ENCODE measurements around the gene HOXC13.

Gene HOXC13

DNA sequence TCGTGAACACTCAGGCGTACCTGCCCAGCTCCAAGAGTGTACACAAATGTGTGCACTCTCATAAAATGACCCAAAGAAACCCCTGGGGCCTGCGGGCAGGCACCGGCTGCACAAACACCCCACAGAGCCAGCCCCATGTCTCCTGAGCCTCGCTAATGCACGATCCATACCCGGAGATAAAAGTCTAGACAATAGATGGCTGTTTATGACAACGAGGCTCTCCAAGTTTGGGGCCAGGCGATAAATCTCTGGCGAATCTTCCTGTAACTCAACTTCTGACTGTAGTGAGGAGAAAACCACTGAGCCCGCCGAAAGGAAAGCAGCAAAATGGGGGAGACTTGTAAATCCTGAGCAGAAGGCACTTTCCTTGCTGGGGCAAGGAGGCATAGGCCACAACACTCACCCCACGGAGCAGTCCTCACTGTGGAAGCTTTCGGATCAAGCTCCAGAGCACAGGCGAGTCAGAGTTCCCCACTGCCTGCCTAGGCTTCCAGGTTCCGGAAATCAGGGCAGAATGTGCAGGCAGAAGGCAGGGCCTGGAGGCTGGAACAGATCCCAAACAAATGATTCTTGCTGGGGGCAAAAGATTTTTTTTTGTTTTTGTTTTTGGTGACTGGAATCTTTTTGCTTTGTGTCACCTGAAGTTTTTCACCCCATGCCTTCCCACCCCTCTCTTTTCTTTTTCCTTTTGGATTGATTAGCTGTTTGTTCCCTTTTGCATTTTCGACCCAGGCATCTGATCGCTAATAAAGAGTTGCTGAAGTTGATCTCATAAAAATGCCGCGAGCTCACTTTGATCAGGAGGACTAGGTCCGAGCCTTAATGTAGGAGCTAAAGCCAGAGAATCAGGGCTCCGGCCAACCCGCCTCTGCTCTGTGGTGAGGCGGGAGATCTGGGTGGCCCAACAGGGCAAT lies 29.8 kb downstream of the HOXC13 start:
- H3K4me3 ChIP-seq (ENCODE audit: low read depth, low read length) = no peak overlapping the region
- TF ChIP-seq, protein P1, sequence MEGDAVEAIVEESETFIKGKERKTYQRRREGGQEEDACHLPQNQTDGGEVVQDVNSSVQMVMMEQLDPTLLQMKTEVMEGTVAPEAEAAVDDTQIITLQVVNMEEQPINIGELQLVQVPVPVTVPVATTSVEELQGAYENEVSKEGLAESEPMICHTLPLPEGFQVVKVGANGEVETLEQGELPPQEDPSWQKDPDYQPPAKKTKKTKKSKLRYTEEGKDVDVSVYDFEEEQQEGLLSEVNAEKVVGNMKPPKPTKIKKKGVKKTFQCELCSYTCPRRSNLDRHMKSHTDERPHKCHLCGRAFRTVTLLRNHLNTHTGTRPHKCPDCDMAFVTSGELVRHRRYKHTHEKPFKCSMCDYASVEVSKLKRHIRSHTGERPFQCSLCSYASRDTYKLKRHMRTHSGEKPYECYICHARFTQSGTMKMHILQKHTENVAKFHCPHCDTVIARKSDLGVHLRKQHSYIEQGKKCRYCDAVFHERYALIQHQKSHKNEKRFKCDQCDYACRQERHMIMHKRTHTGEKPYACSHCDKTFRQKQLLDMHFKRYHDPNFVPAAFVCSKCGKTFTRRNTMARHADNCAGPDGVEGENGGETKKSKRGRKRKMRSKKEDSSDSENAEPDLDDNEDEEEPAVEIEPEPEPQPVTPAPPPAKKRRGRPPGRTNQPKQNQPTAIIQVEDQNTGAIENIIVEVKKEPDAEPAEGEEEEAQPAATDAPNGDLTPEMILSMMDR (IDR thresholded peaks at IDR 0.05; ENCODE audit: low read depth, low read length) = no peak

DNA sequence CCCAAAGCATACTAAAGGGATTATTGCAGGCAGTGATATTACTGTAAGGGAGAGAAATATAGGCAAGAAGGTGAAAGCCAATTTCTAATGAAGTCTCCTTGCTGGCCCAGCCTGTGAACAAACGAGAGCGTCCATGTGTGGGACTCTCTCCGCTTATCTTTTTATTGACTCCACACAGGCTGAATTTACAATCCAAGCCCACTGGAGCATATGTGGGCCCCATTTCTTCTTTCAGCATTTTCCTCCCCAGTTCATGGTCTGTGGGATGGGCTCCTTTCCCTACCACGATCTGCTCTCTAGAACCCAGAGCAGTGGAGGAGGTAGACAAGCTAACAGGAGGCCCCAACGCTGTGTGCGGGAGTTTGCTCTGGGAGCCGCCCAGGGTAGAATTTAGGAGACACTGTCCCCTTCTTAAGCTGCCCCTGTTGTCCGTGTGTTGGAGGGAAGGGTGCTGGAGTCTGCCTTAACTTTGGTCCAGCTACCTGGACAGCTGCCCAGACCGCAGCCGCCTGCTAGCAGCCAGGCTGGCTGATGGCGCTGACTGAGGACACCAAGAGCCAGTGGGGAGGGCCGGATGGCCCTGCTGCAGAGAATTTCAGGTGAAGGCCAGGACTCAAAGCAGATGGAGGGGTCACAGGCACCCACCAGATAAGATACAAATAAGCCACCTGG lies 31.1 kb downstream of the HOXC13 start:
- TF ChIP-seq, protein P1 (IDR thresholded peaks at IDR 0.05; ENCODE audit: low read depth, low read length) = no peak
- no peak overlapping the region for H3K4me3 ChIP-seq (ENCODE audit: low read depth, low read length)

DNA sequence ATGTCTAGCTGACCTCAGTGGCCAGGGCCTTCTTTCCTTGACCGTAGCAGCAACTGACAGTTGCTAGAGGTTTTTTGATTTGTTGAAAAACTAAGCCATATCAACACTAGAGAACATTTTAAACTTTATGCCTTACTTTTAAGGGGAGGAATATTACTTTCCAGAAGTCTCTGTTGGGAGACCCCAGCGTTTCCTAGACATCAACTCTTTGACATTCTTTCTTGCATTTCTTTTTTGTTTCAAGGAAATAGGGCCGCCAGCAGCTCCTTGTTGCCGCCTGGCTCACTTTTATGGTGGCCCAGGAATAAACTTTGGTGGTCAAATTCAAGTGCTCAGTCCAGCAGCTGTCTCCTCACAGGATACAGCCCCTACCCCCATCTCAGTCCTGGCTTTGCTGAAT lies 31.8 kb downstream of the HOXC13 start:
- TF ChIP-seq, protein P1 (IDR thresholded peaks at IDR 0.05; ENCODE audit: low read depth, low read length) = no peak
- no peak overlapping the region for H3K4me3 ChIP-seq (ENCODE audit: low read depth, low read length)

DNA sequence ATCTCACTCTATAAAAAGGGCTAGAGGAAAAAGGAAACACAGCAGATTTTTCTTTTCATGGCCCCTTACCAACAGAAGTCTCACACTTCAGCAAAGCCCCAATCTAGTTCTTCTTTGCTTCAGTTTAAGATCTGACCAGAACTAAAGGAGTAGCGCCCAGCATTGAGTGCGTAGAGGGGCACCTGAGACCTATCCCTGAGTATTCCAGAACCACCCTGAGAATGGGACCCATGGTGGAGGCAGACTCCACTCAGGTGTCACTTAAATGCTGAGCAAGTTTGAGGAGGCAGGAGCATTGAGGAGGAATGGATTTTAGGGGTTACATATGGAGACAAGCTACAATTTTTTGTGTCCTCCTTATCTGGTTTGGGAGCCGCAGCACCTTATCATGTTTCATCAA lies 32.5 kb downstream of the HOXC13 start:
- TF ChIP-seq, protein P1 (IDR thresholded peaks at IDR 0.05; ENCODE audit: low read depth, low read length) = no peak
- H3K4me3 ChIP-seq (ENCODE audit: low read depth, low read length) = no peak overlapping the region

DNA sequence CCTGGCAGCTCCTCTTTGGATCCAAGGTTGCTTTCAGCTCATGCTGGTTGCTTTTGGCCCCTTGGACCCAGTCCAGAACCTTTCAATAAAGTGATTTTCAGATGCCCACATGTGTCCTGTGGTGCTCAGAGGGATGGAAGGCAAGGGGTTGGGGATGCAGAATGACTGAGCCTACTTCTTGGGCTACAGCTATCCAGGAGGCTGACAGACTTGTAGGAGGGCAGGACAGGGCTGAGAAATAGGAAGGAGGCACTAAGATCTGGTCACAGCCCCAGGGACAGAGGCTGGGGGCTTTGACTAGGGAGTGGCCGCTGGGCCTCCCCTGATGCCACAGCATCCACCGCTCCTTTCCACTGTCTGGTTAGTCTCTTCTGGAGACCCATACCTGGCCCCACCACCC lies 33.1 kb downstream of the HOXC13 start:
- H3K4me3 ChIP-seq (ENCODE audit: low read depth, low read length) = no peak overlapping the region
- TF ChIP-seq, protein P1 (IDR thresholded peaks at IDR 0.05; ENCODE audit: low read depth, low read length) = no peak

DNA sequence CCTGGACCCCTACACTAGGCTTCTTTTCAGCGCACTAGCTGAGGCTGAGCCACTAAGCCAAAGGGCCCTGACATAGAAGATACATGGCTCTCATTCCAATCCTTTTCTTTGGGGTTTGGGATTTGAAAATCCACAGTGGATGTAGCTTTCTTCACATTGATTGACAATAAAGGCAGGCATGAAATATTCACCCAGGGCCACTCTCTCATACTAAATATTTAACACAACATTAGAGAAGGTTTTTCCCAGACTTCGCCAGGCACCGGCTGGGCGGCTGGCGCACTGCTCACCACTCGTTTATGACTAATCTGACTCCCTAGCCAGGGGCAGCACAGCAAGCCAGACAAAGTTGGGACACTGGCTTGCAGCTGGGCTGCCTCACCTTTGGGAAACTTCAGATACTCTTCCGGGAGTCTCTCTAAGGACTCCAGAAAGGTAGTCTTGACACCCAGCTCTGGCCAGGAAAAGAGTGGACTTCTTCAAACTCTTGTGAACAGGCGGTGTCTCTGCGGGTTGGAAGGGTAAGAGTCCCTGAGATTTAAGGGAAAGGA lies 33.6 kb downstream of the HOXC13 start:
- TF ChIP-seq, protein P1 (IDR thresholded peaks at IDR 0.05; ENCODE audit: low read depth, low read length) = no peak
- H3K4me3 ChIP-seq (ENCODE audit: low read depth, low read length) = no peak overlapping the region

Data from WI38 (cell line).